ENCODE measurements around the gene CNTN6.

Gene CNTN6

GRCh38 chr3:1442271-1442670, 349.4 kb downstream of the CNTN6 start:
- DNase-seq = no peak

DNA sequence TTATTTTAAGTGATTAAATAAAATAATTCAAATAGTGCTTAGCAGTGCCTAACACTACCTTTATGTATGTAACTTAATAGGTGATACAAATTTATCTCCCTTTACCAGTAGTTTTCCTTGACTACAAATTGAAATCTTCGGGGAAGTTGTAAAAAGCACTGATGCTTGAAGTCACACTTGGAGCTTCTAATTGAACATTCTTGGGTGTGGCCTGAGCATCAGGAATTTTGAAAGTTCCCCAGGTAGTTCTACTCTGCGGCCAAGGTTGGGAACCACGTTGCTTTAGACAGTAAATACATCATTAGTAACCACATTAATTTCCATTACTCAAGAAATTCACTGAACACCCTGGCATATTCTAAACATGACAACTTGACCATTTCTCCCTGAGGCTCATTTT, 351.4 kb downstream of the CNTN6 start:
- DNase-seq = no peak

- DNase-seq = no peak
Measured at GRCh38 chr3:1446531-1446930, 353.7 kb downstream of the CNTN6 start.

DNA sequence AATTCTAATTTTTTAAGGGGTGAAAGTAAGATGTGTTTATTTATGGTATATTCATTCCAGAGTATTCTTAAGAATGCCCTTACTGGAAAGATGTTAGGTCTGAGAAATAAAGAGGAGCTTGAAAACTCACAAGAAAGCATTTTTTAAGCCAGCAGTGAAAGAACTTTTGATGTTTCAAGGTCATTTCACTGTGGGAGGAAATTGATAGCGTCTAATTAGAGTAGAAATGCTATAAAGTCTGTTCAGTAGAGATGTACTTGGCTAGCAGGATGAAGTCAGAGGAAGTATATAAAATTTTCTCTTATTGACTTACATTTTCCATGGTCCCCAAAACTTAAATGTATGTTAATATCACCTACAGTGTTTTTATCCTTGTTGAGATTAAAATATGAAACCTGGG, 354.6 kb downstream of the CNTN6 start:
- no peak for DNase-seq

GRCh38 chr3:1448443-1448842, 355.6 kb downstream of the CNTN6 start:
- no peak for DNase-seq

Data from CD4-positive, alpha-beta T cell treated with Interleukin-6 for 4 hours (primary cell).